HepG2 (cell line): ENCODE results near the gene ADRM1. TPM values are rescaled to one million over a fixed set of nuclear protein-coding genes. Genes with fewer than 3 reads are reported as not detected.
A peak's percentile ranks its signal among the peaks of the same experiment; 100 is the strongest.

ENCODE experiments used
- ARID5B ChIP-seq: IDR thresholded peaks from 2 replicates; pipeline ENCODE4 v1.4.0; 2020; ENCODE audit warnings: mild to moderate bottlenecking, missing genetic modification reagents
- CENPT ChIP-seq: sonication (generic); formaldehyde crosslinking; IDR thresholded peaks from 2 replicates; pipeline ENCODE4 v1.8.0; 2022; ENCODE audit warnings: low read depth, mild to moderate bottlenecking, moderate library complexity, missing genetic modification reagents
- CHCHD3 ChIP-seq: sonication (generic); formaldehyde crosslinking; IDR thresholded peaks from 2 replicates; pipeline ENCODE4 v1.8.0; 2022; ENCODE audit warnings: mild to moderate bottlenecking, missing genetic modification reagents, moderate library complexity
- ETS1 ChIP-seq: sonication (generic); formaldehyde crosslinking; IDR thresholded peaks from 2 replicates; pipeline ENCODE4 v1.4.0; 2020; ENCODE audit warnings: missing genetic modification reagents
- HMGA1 ChIP-seq: sonication (generic); formaldehyde crosslinking; conservative IDR thresholded peaks from 2 replicates; pipeline ENCODE4 v1.4.0; 2020; ENCODE audit warnings: missing genetic modification reagents
- HNF4G ChIP-seq, 2 experiments: sonication (generic) in 1 of 2; formaldehyde crosslinking in 1 of 2; IDR thresholded peaks; 2 replicates each; pipeline versions ENCODE4 v1.4.0 to v1.6.1; 2011 to 2020; ENCODE audit warnings: borderline replicate concordance in 2 of 2, low read depth in 2 of 2, mild to moderate bottlenecking in 2 of 2, low read length in 1 of 2, missing genetic modification reagents in 1 of 2, moderate library complexity in 1 of 2
- HOXA3 ChIP-seq: sonication (generic); formaldehyde crosslinking; IDR thresholded peaks from 2 replicates; pipeline ENCODE4 v1.5.0; 2020; ENCODE audit warnings: missing genetic modification reagents
- PHF5A ChIP-seq: IDR thresholded peaks from one replicate; pipeline ENCODE4 v1.6.1; 2018; ENCODE audit warnings: low read depth, missing genetic modification reagents; ENCODE audit not compliant: unreplicated experiment
- PRMT3 ChIP-seq: sonication (generic); formaldehyde crosslinking; IDR thresholded peaks from 2 replicates; pipeline ENCODE4 v1.8.1; 2022; ENCODE audit warnings: low read depth, mild to moderate bottlenecking, moderate library complexity, missing genetic modification reagents, borderline replicate concordance
- ZHX1 ChIP-seq: sonication (generic); formaldehyde crosslinking; IDR thresholded peaks from 2 replicates; pipeline ENCODE4 v1.8.1; 2022; ENCODE audit warnings: low read depth, mild to moderate bottlenecking, missing genetic modification reagents
- ZMYM3 ChIP-seq: sonication (generic); formaldehyde crosslinking; IDR thresholded peaks from 2 replicates; pipeline ENCODE4 v1.5.1; 2020; ENCODE audit warnings: mild to moderate bottlenecking, missing genetic modification reagents
- ZNF44 ChIP-seq: sonication (generic); formaldehyde crosslinking; IDR thresholded peaks from 2 replicates; pipeline ENCODE4 v1.5.1; 2020; ENCODE audit warnings: mild to moderate bottlenecking, missing genetic modification reagents
- ZNF556 ChIP-seq: sonication (generic); formaldehyde crosslinking; IDR thresholded peaks from 2 replicates; pipeline ENCODE4 v1.4.0; 2020; ENCODE audit warnings: mild to moderate bottlenecking, missing genetic modification reagents, borderline replicate concordance
- ZNF776 ChIP-seq: sonication (generic); formaldehyde crosslinking; IDR thresholded peaks from 2 replicates; pipeline ENCODE4 v1.4.0; 2020; ENCODE audit warnings: mild to moderate bottlenecking, missing genetic modification reagents
- ZNF879 ChIP-seq: sonication (generic); formaldehyde crosslinking; IDR thresholded peaks from 2 replicates; pipeline ENCODE4 v1.8.1; 2023; ENCODE audit warnings: missing genetic modification reagents
- polyA plus RNA-seq, 8 experiments: library from polyadenylated mRNA; depleted of rRNA in 3 of 8; stranded (reverse) in 7 of 8; unstranded in 1 of 8; fragments of >200 nt; fragmentation: Illumina TruSeq in 4 of 8; extraction: Trizol in 4 of 8; gene quantifications; 2 replicates each; pipeline versions ENCODE4 v1.2.1 to v1.2.3, GENCODE V29; 2011 to 2016; ENCODE audit warnings: low read depth in 4 of 8, missing spikeins in 1 of 8, mixed read lengths in 1 of 8; ENCODE audit not compliant: insufficient read depth in 1 of 8
- total RNA-seq, 5 experiments: library from RNA; depleted of rRNA; stranded (reverse); fragments of >200 nt; fragmentation: Illumina TruSeq; extraction: Trizol; gene quantifications; 2 replicates each; pipeline ENCODE4 v1.2.3, GENCODE V29; 2016; ENCODE audit warnings: low read depth in 1 of 5
- TF ChIP-seq, protein P1 (sequence below): sonication (generic); formaldehyde crosslinking; IDR thresholded peaks from 2 replicates; pipeline ENCODE4 v1.5.0; 2020; ENCODE audit warnings: mild to moderate bottlenecking, missing genetic modification reagents, borderline replicate concordance

Gene ADRM1
- total and polyA plus RNA-seq, 2 of the 13 experiments (the other 11 are each of a cell fraction or from before 2014, with no cell fraction given) = 92.9 to 154 TPM

DNA sequence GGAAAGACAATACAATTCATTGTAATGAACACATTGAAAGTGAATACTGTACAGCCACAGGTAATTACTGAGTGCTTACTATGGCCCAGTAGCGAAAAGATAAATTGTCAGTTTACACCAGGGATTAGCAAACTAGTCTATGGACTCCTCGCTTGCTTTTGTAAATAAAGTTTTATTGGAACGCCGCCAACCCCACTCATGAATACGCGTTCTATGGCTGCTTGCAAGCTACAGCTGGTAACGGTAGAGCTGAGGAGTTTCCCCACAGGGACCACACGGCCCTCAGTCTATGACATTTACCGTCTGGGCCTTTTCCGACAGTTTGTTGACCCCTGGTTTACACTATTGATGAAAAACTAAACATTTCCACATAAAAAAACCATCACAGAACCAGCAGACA is 40.1 kb downstream of the ADRM1 start (continued):
- TF ChIP-seq ZHX1 (0 out of 2 replicates have a peak, but pooled peaks have one; percentile 41), ZNF776 (CRISPR knock-in tag) (no peak), ETS1 (CRISPR knock-in tag) (no peak), PRMT3 (no peak), ZNF879 (CRISPR knock-in tag) (no peak), ZNF556 (CRISPR knock-in tag) (no peak), HMGA1 (CRISPR knock-in tag) (no peak), ZNF44 (CRISPR knock-in tag) (no peak), CENPT (CRISPR knock-in tag) (no peak), CHCHD3 (CRISPR knock-in tag) (no peak), HNF4G (IDR thresholded peaks at IDR 0.05; ENCODE audit: borderline replicate concordance, low read depth, low read length) (0 out of 2 replicates have a peak, but pooled peaks have one; percentile 33), HNF4G (CRISPR knock-in tag; IDR thresholded peaks at IDR 0.05; ENCODE audit: borderline replicate concordance, low read depth) (no peak), ZMYM3 (CRISPR knock-in tag) (0 out of 2 replicates have a peak, but pooled peaks have one; percentile 13), HOXA3 (CRISPR knock-in tag) (peak; percentile 42; the same call in 1 of the 2 replicates), ARID5B (CRISPR knock-in tag) (0 out of 2 replicates have a peak, but pooled peaks have one; percentile 16), PHF5A (CRISPR knock-in tag) (no peak)
- TF ChIP-seq, protein P1, sequence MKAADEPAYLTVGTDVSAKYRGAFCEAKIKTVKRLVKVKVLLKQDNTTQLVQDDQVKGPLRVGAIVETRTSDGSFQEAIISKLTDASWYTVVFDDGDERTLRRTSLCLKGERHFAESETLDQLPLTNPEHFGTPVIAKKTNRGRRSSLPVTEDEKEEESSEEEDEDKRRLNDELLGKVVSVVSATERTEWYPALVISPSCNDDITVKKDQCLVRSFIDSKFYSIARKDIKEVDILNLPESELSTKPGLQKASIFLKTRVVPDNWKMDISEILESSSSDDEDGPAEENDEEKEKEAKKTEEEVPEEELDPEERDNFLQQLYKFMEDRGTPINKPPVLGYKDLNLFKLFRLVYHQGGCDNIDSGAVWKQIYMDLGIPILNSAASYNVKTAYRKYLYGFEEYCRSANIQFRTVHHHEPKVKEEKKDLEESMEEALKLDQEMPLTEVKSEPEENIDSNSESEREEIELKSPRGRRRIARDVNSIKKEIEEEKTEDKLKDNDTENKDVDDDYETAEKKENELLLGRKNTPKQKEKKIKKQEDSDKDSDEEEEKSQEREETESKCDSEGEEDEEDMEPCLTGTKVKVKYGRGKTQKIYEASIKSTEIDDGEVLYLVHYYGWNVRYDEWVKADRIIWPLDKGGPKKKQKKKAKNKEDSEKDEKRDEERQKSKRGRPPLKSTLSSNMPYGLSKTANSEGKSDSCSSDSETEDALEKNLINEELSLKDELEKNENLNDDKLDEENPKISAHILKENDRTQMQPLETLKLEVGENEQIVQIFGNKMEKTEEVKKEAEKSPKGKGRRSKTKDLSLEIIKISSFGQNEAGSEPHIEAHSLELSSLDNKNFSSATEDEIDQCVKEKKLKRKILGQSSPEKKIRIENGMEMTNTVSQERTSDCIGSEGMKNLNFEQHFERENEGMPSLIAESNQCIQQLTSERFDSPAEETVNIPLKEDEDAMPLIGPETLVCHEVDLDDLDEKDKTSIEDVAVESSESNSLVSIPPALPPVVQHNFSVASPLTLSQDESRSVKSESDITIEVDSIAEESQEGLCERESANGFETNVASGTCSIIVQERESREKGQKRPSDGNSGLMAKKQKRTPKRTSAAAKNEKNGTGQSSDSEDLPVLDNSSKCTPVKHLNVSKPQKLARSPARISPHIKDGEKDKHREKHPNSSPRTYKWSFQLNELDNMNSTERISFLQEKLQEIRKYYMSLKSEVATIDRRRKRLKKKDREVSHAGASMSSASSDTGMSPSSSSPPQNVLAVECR = peak; percentile 44; the same call in 1 of the 2 replicates
